GM10248 (cell line): ENCODE results near the gene TRPC3.
"Not testable (repeated sequence)": the region's sequence is repeated elsewhere in the genome, so short reads cannot be mapped to it uniquely, and the experiment has no call there.

ENCODE experiments used
- CTCF ChIA-PET: fragments of 300-600 bp; sonication (Branson Sonifier 250); formaldehyde crosslinking; extraction: SDS; loops from one replicate; lab custom pipeline; 2021; ENCODE audit warnings: antibody characterized with exemption; lab: Yijun Ruan, JAX
- POLR2A ChIA-PET: fragments of 350-650 bp; sonication (Branson Sonifier 250); formaldehyde crosslinking; extraction: SDS; loops from one replicate; lab custom pipeline; 2020; ENCODE audit warnings: antibody characterized with exemption; lab: Yijun Ruan, JAX
- DNase-seq: peaks from one replicate; pipeline ENCODE4 v3.0.0; 2012; ENCODE audit errors: extremely low spot score
- TF ChIP-seq, protein P1 (sequence below): IDR thresholded peaks from 2 replicates; pipeline ENCODE4 v1.5.1; 2012; ENCODE audit warnings: mild to moderate bottlenecking, low read depth; ENCODE audit errors: extremely low read depth, missing control alignments, control extremely low read depth

TRPC3 gene

DNA sequence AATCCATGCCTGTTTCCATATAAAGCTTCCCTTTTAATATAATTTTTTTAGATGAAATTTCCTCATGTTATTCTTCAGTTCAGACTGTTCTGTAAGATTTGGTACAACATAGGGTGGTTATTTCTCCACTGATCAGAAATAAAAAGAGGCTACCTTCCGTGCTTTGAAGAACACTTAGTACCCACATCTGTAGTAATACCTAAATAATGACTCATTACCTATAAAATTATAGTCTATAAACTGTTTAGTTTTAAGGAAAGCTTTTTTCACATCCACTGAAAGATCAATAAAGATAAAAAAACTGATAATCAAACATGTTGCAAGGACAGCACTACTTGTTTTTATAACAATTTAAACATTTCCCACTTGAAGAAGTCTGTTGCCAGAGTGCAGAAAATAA, 23.9 kb downstream of the TRPC3 start:
- TF ChIP-seq, protein P1, sequence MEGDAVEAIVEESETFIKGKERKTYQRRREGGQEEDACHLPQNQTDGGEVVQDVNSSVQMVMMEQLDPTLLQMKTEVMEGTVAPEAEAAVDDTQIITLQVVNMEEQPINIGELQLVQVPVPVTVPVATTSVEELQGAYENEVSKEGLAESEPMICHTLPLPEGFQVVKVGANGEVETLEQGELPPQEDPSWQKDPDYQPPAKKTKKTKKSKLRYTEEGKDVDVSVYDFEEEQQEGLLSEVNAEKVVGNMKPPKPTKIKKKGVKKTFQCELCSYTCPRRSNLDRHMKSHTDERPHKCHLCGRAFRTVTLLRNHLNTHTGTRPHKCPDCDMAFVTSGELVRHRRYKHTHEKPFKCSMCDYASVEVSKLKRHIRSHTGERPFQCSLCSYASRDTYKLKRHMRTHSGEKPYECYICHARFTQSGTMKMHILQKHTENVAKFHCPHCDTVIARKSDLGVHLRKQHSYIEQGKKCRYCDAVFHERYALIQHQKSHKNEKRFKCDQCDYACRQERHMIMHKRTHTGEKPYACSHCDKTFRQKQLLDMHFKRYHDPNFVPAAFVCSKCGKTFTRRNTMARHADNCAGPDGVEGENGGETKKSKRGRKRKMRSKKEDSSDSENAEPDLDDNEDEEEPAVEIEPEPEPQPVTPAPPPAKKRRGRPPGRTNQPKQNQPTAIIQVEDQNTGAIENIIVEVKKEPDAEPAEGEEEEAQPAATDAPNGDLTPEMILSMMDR = no peak
- POLR2A ChIA-PET = no interaction called here
- CTCF ChIA-PET = interaction anchor here (0.9 kb wide), 1 partner anchor 10 kb away, joined by 3 read pairs; no protein-coding TSS in a partner anchor
- DNase-seq = no peak

DNA sequence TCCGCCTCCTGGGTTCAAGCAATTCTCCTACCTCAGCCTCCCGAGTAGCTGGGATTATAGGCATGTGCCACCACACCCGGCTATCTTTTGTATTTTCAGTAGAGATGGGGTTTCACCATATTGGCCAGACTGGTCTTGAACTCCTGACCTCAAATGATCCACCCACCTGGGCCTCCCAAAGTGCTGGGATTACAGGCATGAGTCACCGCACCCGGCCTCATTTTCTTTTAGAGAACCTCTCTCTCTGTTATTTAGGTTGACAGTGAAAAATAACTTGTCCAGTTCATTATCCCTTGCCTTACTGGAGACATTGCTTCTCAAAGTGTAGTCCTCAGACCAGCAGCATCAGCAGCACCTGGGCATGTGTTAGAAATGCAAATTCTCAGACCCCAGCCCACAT, 25.4 kb downstream of the TRPC3 start:
- DNase-seq, POLR2A ChIA-PET, CTCF ChIA-PET: not testable (repeated sequence)

DNA sequence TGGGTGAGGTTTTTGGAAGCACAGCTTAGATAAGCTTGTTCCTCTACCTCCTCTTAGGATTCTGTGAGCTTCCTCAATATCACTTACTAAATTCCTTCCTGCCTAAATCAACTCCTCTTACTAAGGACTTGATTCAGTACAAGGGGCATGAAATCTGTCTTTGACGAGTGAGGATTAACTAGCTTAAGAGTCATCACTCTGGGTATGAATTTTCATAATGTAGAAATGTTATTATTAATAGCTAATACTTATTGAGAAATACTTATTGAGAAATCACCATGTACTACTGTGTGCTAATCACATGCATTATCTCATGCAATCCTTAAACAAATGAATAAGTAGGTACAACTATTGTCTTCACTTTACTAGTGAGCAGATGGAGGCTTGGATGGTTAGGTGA, 28.6 kb downstream of the TRPC3 start:
- TF ChIP-seq, protein P1 = no peak
- DNase-seq = no peak
- ChIA-PET POLR2A (no interaction called here), CTCF (interaction anchor here (1.4 to 1.7 kb wide), 2 partner anchors 13 to 37 kb away, joined by 3 to 4 read pairs; no protein-coding TSS in a partner anchor)

DNA sequence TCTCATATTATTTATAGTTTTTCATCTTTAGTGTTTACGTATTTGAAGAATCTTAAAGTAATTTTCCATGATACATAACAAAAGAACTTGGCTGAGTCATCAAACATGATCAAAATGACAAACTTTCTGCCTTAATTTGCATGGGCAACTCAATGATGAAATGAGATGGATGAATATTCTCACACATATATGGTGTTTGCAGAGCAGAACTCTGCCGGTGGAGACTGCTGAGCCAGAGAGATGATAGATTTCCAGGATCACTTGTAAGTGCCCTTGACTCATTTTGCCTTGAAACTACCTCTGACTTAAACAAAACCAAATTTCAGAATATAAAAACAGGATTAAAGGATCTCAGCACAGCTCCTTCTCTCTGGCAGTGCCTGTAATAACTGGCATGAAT, 38.2 kb downstream of the TRPC3 start:
- TF ChIP-seq, protein P1 = no peak
- ChIA-PET CTCF (interaction anchor here (5.6 kb wide), 1 partner anchor 13 kb away, joined by 31 read pairs; no protein-coding TSS in a partner anchor), POLR2A (no interaction called here)
- DNase-seq = no peak

DNA sequence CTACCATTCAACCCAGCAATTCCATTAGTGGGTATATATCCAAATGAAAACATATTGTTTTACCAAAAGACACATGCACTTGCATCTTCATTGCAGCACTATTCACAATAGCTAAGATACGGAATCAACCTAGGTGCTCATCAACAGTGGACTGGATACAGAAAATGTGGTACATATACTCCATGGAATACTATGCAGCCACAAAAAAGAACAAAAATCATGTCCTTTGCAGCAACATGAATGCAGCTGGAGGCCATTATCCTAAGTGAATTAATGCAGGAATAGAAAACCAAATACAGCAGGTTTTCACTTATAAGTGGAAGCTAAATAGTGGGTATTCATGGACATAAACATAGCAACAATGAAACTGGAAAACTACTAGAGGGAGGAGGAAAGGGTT, 43.5 kb downstream of the TRPC3 start:
- DNase-seq = no peak
- ChIA-PET CTCF (interaction anchor here (1.1 kb wide), 1 partner anchor 9 kb away, joined by 3 read pairs; no protein-coding TSS in a partner anchor), POLR2A (no interaction called here)
- TF ChIP-seq, protein P1 = no peak

DNA sequence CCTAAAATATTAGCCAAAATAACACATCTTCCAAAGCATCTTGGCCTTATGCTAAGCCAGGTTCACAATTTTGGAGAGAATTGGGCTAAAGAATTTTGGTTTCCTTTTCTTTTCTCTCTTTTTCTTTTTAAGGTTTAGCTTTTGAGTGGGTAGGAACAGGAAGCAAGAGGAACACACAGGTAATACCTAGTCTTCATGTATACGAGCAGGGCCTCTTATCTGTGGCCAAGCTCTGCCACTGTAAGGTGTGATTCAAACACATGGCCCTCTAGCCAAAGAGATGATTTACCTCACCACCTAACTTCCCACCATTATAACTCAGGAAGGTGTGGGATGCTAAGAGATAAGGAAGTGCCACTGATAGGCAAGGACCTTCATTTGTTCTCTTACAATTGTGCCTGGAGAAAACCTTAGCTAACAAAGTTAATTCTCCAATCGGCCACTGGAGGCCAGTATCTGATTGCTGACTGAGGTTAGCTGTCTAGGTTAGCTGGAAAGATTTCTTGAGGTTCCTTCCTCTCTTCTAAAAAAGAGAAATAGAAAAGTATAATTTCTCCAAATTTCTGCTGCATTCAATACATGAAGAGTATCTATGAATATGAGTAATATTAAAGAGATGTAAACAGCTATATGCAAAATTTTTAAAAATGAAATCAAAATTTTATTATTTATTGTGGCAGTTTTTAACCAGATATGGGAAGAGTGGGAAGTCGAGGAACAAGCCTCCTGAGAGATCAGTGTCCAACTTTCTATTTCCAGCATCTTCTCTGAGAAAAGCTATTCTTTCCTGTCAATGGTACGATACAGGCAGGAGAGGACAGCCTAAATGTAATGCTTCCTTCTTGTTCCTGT, 51.5 kb downstream of the TRPC3 start:
- DNase-seq = peak; percentile 37
- CTCF ChIA-PET = interaction anchor here (0.8 to 3.3 kb wide), 30 partner anchors 8 to 1020 kb away, joined by 3 to 80 read pairs (median 4); partner anchors contain the start of gene BBS7
- POLR2A ChIA-PET = no interaction called here
- TF ChIP-seq, protein P1 = peak; percentile 79

DNA sequence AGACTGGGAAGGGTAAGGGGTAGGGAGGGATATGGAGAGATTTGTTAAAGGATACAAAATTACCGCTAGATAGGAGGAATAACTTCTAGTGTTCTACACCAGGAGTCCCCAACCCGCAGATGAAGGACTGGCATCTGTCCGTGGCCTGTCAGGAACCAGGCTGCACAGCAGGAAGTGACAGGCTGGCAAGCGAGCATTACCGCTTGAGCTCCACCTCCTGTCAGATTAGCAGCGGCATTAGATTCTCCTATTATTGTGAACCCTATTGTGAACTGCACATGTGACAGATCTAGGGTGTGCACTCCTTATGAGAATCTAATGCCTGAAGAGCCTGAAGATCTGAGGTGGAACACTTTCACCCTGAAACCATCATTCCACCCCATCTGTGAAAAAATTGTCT, 53.7 kb downstream of the TRPC3 start:
- TF ChIP-seq, protein P1 = no peak
- POLR2A ChIA-PET = no interaction called here
- no peak for DNase-seq
- CTCF ChIA-PET = no interaction called here
